GM20000 (cell line): ENCODE measurements around the gene ITIH6.

Experiments used
- DNase-seq: peaks from one replicate; pipeline ENCODE4 v3.0.0; 2012; ENCODE audit warnings: low spot score
- TF ChIP-seq, protein P1 (sequence below): IDR thresholded peaks from 2 replicates; pipeline ENCODE4 v1.5.1; 2012; ENCODE audit warnings: mild to moderate bottlenecking, control low read depth; ENCODE audit errors: extremely low read depth, missing control alignments

ITIH6 gene

DNA sequence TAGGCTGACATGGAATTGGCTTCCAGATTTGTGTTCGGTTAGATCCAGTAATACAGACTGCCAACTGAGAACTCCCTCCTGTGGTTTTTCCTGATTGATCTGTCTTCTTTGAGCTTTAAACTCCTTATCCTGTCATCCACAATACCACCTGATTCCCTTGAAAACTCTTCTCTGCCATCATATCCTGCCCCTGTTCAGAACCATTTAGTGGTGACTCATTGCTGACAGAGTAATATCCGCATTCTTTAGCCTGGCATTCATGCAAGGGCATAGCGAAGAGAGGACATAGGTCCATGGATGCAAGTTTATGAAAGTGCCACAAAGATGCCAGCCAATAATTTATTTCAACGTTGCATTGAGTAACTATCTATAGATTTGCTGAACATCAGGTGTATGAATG lies 76.6 kb downstream of the ITIH6 start:
- TF ChIP-seq, protein P1, sequence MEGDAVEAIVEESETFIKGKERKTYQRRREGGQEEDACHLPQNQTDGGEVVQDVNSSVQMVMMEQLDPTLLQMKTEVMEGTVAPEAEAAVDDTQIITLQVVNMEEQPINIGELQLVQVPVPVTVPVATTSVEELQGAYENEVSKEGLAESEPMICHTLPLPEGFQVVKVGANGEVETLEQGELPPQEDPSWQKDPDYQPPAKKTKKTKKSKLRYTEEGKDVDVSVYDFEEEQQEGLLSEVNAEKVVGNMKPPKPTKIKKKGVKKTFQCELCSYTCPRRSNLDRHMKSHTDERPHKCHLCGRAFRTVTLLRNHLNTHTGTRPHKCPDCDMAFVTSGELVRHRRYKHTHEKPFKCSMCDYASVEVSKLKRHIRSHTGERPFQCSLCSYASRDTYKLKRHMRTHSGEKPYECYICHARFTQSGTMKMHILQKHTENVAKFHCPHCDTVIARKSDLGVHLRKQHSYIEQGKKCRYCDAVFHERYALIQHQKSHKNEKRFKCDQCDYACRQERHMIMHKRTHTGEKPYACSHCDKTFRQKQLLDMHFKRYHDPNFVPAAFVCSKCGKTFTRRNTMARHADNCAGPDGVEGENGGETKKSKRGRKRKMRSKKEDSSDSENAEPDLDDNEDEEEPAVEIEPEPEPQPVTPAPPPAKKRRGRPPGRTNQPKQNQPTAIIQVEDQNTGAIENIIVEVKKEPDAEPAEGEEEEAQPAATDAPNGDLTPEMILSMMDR, result no peak

DNA sequence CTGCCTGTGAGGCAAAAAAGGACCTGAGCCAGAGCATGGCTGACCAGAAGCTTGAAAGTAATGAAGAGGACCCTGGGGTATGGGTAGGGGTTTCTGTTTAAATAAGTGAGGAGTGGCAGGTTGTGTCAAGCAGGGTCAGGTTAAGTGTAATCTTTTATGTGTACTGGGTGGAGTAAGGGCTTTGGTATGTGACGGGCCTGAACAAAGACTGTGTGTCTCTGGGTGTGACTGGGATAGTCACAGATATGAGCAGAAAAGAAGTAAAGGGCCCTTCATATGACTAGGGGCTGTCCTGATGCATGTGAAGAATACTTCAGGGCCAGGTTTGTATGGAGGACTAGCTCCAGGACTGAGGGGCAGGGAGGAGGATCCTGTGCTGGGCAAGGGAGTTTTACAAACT lies 82.4 kb downstream of the ITIH6 start:
- DNase-seq, result no peak
- TF ChIP-seq, protein P1, result no peak

More for the DNA sequence above, 76.6 kb downstream of the ITIH6 start:
- DNase-seq, result no peak

DNA sequence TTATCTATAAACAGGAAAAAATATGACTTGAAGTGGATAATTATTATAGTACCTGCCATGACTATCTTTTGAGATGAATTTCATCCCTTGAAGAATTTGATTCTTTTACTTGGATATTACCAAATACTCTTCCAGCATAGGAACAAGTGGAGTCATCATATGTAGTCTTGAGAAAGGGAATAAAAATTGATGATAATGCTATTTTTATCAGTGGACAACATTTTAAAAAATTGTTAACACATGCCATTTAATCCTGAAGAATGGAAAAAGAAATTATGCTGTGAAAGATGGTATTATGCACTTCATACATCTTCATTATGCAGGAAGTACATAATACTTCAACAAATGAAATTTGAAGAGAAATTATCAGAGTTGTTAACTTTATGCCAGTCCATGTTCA lies 83.6 kb downstream of the ITIH6 start:
- DNase-seq, result no peak
- TF ChIP-seq, protein P1, result no peak

DNA sequence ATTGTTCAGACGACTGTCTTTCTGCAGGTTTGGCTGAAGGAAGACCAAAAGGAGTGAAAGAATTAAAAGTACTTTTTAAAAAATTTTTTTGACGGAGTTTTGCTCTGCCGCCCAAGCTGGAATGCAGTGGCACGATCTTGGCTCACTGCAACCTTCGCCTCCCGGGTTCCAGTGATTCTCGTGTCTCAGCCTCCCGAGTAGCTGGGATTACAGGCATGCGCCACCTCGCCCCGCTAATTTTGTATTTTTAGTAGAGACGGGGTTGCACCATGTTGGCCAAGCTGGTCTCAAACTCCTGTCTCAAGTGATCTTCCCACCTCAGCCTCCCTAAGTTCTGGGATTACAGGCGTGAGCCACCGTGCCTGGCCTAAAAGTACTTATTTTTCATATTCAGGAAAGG lies 86.3 kb downstream of the ITIH6 start:
- DNase-seq, result no peak
- TF ChIP-seq, protein P1, result no peak

DNA sequence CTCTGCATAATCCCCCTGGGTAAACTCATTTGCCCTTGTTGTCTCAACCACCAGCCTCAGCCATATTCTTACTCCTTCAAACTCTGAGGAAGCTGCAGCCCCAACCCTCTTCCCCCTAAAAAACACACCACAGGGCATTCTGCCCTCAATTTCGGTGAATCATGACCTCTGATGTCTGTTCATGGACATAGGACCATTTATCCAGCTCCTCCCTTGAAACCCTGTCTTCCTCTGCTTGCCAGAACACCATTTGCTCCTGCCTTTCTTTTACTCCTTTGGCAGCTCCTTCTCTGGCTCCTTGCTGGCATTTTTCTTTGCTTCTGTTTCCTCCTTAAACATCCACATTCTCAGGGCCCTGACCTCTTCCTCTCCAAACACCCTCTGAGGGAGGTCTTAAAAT lies 87.1 kb downstream of the ITIH6 start:
- DNase-seq, result no peak
- TF ChIP-seq, protein P1, result no peak

DNA sequence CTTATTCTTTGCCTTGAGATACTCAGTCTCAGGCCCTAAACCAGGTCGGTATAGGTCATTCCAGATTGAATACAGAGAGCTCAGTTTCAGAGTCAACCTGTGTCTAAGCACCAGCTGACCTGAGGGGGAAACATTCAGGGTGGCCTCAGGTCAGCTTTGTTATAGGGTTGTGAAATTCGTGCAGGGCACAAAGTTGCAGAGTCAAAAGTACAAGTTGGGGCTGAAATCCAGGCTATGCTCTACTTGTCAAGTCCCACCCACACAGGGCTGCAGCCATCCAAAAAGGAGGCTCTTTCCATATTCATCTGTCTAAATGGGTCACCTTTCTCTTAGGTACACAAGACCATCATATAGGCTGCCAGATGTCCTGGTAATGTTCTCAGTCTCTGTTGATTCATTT lies 89.7 kb downstream of the ITIH6 start:
- TF ChIP-seq, protein P1, result no peak

More for the DNA sequence above, 89.7 kb downstream of the ITIH6 start:
- DNase-seq, result no peak
